A673 (cell line): Measurements from ENCODE around the gene DIS3L2. TPM values are rescaled to one million over a fixed set of nuclear protein-coding genes. Genes with fewer than 3 reads are reported as not detected.

Experiments used
- BruUV-seq: library from RNA; stranded (reverse); fragments of 400-500 nt; replicated peaks from 2 replicates; lab custom pipeline; 2021; lab: Mats Ljungman, UMichigan
- CTCF ChIA-PET: fragments of 300-600 bp; sonication (Branson Sonifier 250); formaldehyde crosslinking; loops from one replicate; lab custom pipeline; 2022; ENCODE audit warnings: antibody characterized with exemption; lab: Charles Lee
- POLR2A ChIA-PET: fragments of 300-600 bp; sonication (Branson Sonifier 250); formaldehyde crosslinking; loops from one replicate; lab custom pipeline; 2022; ENCODE audit warnings: antibody characterized with exemption; ENCODE audit not compliant: low non-redundant PET; lab: Charles Lee
- DNase-seq: peaks from one replicate; pipeline ENCODE4 v3.0.0-alpha.2; 2015; ENCODE audit warnings: low spot score
- H3K27ac ChIP-seq: fragments of 200-600 bp; sonication (generic); 2 replicates; pipeline ENCODE4 v1.5.1; 2016; ENCODE audit warnings: mixed run types, low read depth, mild to moderate bottlenecking, mixed read lengths, antibody characterized with exemption, low read length; ENCODE audit not compliant: poor library complexity, severe bottlenecking
- H3K27me3 ChIP-seq: fragments of 200-600 bp; sonication (generic); replicated peaks from 2 replicates; pipeline ENCODE4 v1.6.1; 2017; ENCODE audit warnings: mixed run types, low read depth, mild to moderate bottlenecking, mixed read lengths, antibody characterized with exemption, low read length; ENCODE audit not compliant: insufficient read depth, poor library complexity
- H3K36me3 ChIP-seq: fragments of 200-600 bp; sonication (generic); 2 replicates; pipeline ENCODE4 v1.6.1; 2016; ENCODE audit warnings: mixed run types, mild to moderate bottlenecking, mixed read lengths, antibody characterized with exemption, low read length; ENCODE audit not compliant: insufficient read depth, poor library complexity, severe bottlenecking
- H3K4me1 ChIP-seq: fragments of 200-600 bp; sonication (generic); 2 replicates; pipeline ENCODE4 v1.6.1; 2017; ENCODE audit warnings: mixed run types, mild to moderate bottlenecking, mixed read lengths, antibody characterized with exemption, low read length; ENCODE audit not compliant: insufficient read depth, poor library complexity, severe bottlenecking
- H3K4me3 ChIP-seq: fragments of 200-600 bp; sonication (generic); 2 replicates; pipeline ENCODE4 v1.5.1; 2016; ENCODE audit warnings: low read depth, mixed run types, mild to moderate bottlenecking, mixed read lengths, low read length; ENCODE audit not compliant: poor library complexity, severe bottlenecking
- H3K9me3 ChIP-seq: fragments of 200-600 bp; sonication (generic); 2 replicates; pipeline ENCODE4 v1.6.1; 2016; ENCODE audit warnings: mixed run types, low read depth, mild to moderate bottlenecking, mixed read lengths, antibody characterized with exemption, low read length; ENCODE audit not compliant: poor library complexity, severe bottlenecking
- CTCF ChIP-seq: fragments of 300-800, 200-600 bp; sonication (generic); conservative IDR thresholded peaks from 2 replicates; pipeline ENCODE4 v1.5.1; 2017; ENCODE audit warnings: low read depth, mild to moderate bottlenecking, antibody characterized with exemption, low read length, moderate library complexity, mixed read lengths
- EZH2 ChIP-seq: fragments of 200-600 bp; sonication (generic); IDR thresholded peaks from 2 replicates; pipeline ENCODE4 v1.6.1; 2017; ENCODE audit warnings: borderline replicate concordance, low read depth, mild to moderate bottlenecking, mixed read lengths, antibody characterized with exemption, low read length; ENCODE audit not compliant: poor library complexity, severe bottlenecking
- intact Hi-C: fragments of 100-400 bp; cut with micrococcal nuclease; formaldehyde crosslinking; loops from one replicate; pipeline ENCODE4 v1.10.0; 2022; ENCODE audit not compliant: unreplicated experiment
- total RNA-seq: library from RNA; stranded (reverse); gene quantifications from 2 replicates; pipeline ENCODE4 v1.2.3, GENCODE V29; 2021

Gene DIS3L2
- total RNA-seq, 1 experiment from 2014 or later = 38.7 TPM

DNA sequence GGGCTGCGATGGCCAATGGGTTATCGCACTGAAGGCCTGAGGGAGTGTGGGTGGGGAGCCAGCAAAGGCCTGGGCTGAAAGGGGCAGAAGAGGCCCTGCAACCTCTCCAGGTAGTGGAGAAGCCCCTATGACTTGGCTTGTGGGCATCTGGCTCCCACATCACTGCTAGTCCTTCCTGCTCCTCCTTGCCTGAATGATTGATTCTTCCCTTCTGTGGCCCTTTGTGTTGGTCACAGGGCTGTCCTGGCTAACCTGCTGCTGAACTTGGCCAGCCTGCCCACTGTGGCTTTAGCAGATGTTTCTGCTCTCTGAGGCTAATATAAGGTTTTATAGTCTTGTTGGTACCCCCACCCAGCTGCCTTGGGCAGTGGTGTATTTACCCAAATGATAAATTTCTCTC, 280.8 kb downstream of the DIS3L2 start:
- H3K9me3 ChIP-seq = no peaks in the 10 kb centered on the region
- no TSS peak for BruUV-seq
- H3K4me1 ChIP-seq = no peaks in the 10 kb centered on the region
- no peaks in the 10 kb centered on the region for H3K36me3 ChIP-seq
- intact Hi-C loops = no loop called here
- no peak for DNase-seq
- no peak overlapping the region for H3K4me3 ChIP-seq
- ChIA-PET POLR2A (no interaction called here), CTCF (no interaction called here)
- no peak for TF ChIP-seq EZH2
- no peak for TF ChIP-seq CTCF
- H3K27ac ChIP-seq = no peak overlapping the region
- H3K27me3 ChIP-seq = no peaks in the 10 kb centered on the region

DNA sequence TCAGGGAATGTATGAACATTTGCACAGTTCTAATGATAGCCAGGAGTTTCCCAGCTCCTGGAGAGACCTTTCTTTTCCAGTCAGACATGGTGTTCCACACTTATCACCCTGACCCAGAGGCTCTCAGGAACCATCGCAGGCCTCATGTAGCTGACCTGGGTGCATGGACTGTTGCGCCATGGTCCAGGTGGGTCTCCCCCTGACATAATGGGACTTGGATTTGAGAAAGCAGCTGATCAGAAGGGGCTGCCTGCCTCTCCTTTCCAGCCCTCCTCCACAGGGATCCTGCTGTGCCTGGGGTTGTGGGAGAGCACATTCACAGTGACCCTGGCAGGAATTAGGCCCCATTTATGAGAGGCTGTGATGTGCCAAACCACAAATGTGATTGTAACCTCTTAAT, 283.6 kb downstream of the DIS3L2 start:
- Histone ChIP-seq H3K4me3 (no peak overlapping the region), H3K27ac (no peak overlapping the region), H3K27me3 (no peaks in the 10 kb centered on the region), H3K9me3 (no peaks in the 10 kb centered on the region), H3K4me1 (no peaks in the 10 kb centered on the region), H3K36me3 (no peaks in the 10 kb centered on the region)
- intact Hi-C loops = no loop called here
- ChIA-PET CTCF (no interaction called here), POLR2A (no interaction called here)
- no TSS peak for BruUV-seq
- TF ChIP-seq EZH2 (no peak), CTCF (no peak)
- DNase-seq = no peak

DNA sequence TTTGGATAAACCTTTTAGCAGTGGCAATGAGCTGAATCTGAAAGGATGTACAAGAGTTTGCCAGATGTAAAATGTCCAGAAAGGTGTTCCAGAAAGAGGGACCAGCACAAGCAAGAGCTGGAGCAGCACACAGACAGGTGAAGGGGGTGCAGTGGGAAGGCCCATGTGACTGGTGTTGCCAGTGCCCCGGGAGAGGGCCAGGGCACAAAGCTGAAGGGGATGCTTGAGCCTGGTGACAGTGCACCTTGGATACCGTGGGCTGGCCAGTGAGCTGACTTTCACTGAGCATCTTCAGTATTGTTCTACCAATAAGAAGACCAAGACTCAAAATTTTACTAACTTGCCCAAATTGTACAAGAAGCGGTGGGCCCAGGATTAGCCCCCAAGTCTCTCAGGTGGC, 284.7 kb downstream of the DIS3L2 start:
- BruUV-seq = no TSS peak
- Histone ChIP-seq H3K9me3 (no peaks in the 10 kb centered on the region), H3K27me3 (no peaks in the 10 kb centered on the region), H3K36me3 (no peaks in the 10 kb centered on the region), H3K4me3 (no peak overlapping the region), H3K4me1 (no peaks in the 10 kb centered on the region), H3K27ac (no peak overlapping the region)
- TF ChIP-seq CTCF (no peak), EZH2 (no peak)
- ChIA-PET CTCF (no interaction called here), POLR2A (no interaction called here)
- intact Hi-C loops = no loop called here
- no peak for DNase-seq
